ENCODE data around the gene CEP72.

- no peak for TF ChIP-seq EZH2 (IDR thresholded peaks at IDR 0.05; ENCODE audit: borderline replicate concordance, low read length)
- no peak for TF ChIP-seq CTCF (IDR thresholded peaks at IDR 0.05; ENCODE audit: low read length)
Observed at GRCh38 chr5:585962-586628, 26.0 kb upstream of the CEP72 start.
